Keratinocyte (primary cell): Measurements from ENCODE around the gene HOXD11. TPM values are rescaled to one million over a fixed set of nuclear protein-coding genes. Genes with fewer than 3 reads are reported as not detected.

Experiments
- DNase-seq: peaks from one replicate; pipeline ENCODE4 v3.0.0-alpha.2; 2011; ENCODE audit warnings: low read depth, missing footprints, low spot score
- FAIRE-seq: peaks from 2 replicates; lab custom pipeline; 2011; peaks lifted over from hg19 to GRCh38; lab: Jason Lieb, UNC
- H2AFZ ChIP-seq: 2 replicates; pipeline ENCODE4 v1.6.0; 2012; ENCODE audit warnings: low read length, control low read depth, inconsistent platforms; ENCODE audit not compliant: control insufficient read depth
- H3K27ac ChIP-seq: 2 replicates; pipeline ENCODE4 v1.5.1; 2011; ENCODE audit warnings: low read length; ENCODE audit not compliant: control insufficient read depth, insufficient read depth
- H3K27me3 ChIP-seq: 3 replicates; pipeline ENCODE4 v1.6.0; 2011; ENCODE audit warnings: low read length; ENCODE audit not compliant: control insufficient read depth, insufficient read depth; ENCODE audit errors: extremely low read depth
- H3K36me3 ChIP-seq, 2 experiments: 2 replicates in 1 of 2; 3 replicates in 1 of 2; pipeline ENCODE4 v1.5.1; 2011; ENCODE audit warnings: low read length in 2 of 2, mild to moderate bottlenecking in 1 of 2; ENCODE audit not compliant: control insufficient read depth in 2 of 2, insufficient read depth in 2 of 2; ENCODE audit errors: extremely low read depth in 1 of 2
- H3K4me1 ChIP-seq: 3 replicates; pipeline ENCODE4 v1.5.1; 2011; ENCODE audit warnings: low read length; ENCODE audit not compliant: control insufficient read depth, insufficient read depth; ENCODE audit errors: extremely low read depth
- H3K4me2 ChIP-seq: 3 replicates; pipeline ENCODE4 v1.6.0; 2011; ENCODE audit warnings: low read depth, low read length; ENCODE audit not compliant: control insufficient read depth, insufficient read depth; ENCODE audit errors: extremely low read depth
- H3K4me3 ChIP-seq, 3 experiments: fragments of 200-600 bp in 1 of 3; sonication (generic) in 1 of 3; 2 replicates in 2 of 3; 3 replicates in 1 of 3; pipeline ENCODE4 v1.5.1; 2011 to 2016; ENCODE audit warnings: low read length in 3 of 3, mild to moderate bottlenecking in 3 of 3, control low read depth in 2 of 3, inconsistent platforms in 1 of 3, low read depth in 1 of 3, mixed read lengths in 1 of 3, mixed run types in 1 of 3, moderate library complexity in 1 of 3; ENCODE audit not compliant: control insufficient read depth in 2 of 3, insufficient read depth in 2 of 3; ENCODE audit errors: extremely low read depth in 1 of 3
- H3K79me2 ChIP-seq: 2 replicates; pipeline ENCODE4 v1.6.0; 2012; ENCODE audit warnings: low read length; ENCODE audit not compliant: control insufficient read depth, insufficient read depth
- H3K9ac ChIP-seq: 3 replicates; pipeline ENCODE4 v1.6.0; 2011; ENCODE audit warnings: low read length; ENCODE audit not compliant: control insufficient read depth, insufficient read depth; ENCODE audit errors: extremely low read depth
- H3K9me1 ChIP-seq: 3 replicates; pipeline ENCODE4 v1.6.0; 2011; ENCODE audit warnings: low read length; ENCODE audit not compliant: control insufficient read depth, insufficient read depth; ENCODE audit errors: extremely low read depth
- H3K9me3 ChIP-seq: 2 replicates; pipeline ENCODE4 v1.5.1; 2012; ENCODE audit warnings: low read depth, low read length; ENCODE audit not compliant: control insufficient read depth
- H4K20me1 ChIP-seq: 3 replicates; pipeline ENCODE4 v1.6.0; 2011; ENCODE audit warnings: low read length; ENCODE audit not compliant: control insufficient read depth, insufficient read depth; ENCODE audit errors: extremely low read depth
- CTCF ChIP-seq, 3 experiments: IDR thresholded peaks in 1 of 3; conservative IDR thresholded peaks in 1 of 3; optimal IDR thresholded peaks in 1 of 3; 2 replicates in 2 of 3; 3 replicates in 1 of 3; pipeline versions ENCODE3 to v1.5.1; 2011; ENCODE audit warnings: low read length in 3 of 3, mild to moderate bottlenecking in 3 of 3, moderate library complexity in 2 of 3, control low read depth in 1 of 3, inconsistent platforms in 1 of 3; ENCODE audit not compliant: insufficient read depth in 2 of 3; ENCODE audit errors: extremely low read depth in 1 of 3
- EZH2 ChIP-seq: IDR thresholded peaks from one replicate; pipeline ENCODE4 v1.6.1; 2012; ENCODE audit warnings: inconsistent platforms, mild to moderate bottlenecking, low read length, moderate library complexity
- dilution Hi-C: fragments of 300-500 bp; cut with MboI; formaldehyde crosslinking; loops from one replicate; pipeline ENCODE4 v1.7.0; 2020; ENCODE audit warnings: low sequenced_read_pairs; ENCODE audit not compliant: extremely low pct_ligation_motif_present
- polyA plus RNA-seq, 5 experiments: library from polyadenylated mRNA; depleted of rRNA in 3 of 5; stranded (reverse) in 3 of 5; stranded (forward) in 1 of 5; unstranded in 1 of 5; fragments of >200 nt; gene quantifications; 1 replicate in 1 of 5; 2 replicates in 3 of 5; 3 replicates in 1 of 5; pipeline versions ENCODE4 v1.2.1 to v1.2.3, GENCODE V29; 2011 to 2012; ENCODE audit warnings: missing spikeins in 2 of 5, low read depth in 1 of 5, low replicate concordance in 1 of 5

HOXD11 gene
- polyA plus RNA-seq, 1 donor (not counting 4 experiments of a cell fraction or from before 2014, with no cell fraction given) = not detected

DNA sequence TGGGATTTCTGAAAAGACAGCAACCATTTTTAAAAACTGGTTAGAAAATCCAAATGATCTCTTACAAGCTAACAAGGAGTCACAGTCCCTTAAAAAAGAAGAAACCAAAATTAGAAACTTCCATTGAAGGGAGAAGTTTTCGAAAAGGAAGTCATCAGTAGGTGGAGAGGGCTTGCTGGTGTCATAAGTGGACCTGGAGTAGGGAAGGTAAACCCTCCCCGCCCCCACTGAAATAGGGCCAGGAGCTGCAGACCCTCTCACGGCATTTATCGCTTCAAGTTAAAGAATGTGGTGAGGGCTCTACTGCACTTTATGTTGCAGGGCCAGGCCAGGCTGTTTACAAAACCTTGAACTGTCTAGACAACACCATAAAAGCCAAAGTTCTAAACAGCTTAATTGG lies 2.9 kb downstream of the HOXD11 start:
- no peaks in the 10 kb centered on the region for H3K79me2 ChIP-seq
- H3K9me3 ChIP-seq = no peaks in the 10 kb centered on the region
- no peak overlapping the region for H3K4me2 ChIP-seq
- no peak for TF ChIP-seq CTCF (optimal IDR thresholded peaks at IDR 0.05 in 1 of 3, IDR thresholded peaks at IDR 0.05 in 1 of 3, conservative IDR thresholded peaks at IDR 0.05 in 1 of 3; ENCODE audit: extremely low read depth in 1 of 3, insufficient read depth in 2 of 3, low read length in 3 of 3)
- DNase-seq (no peak), FAIRE-seq (no peak)
- peaks cover 95% of the 10 kb centered on the region for H3K27me3 ChIP-seq
- peaks cover 2% of the 10 kb centered on the region for H3K4me1 ChIP-seq
- H2AFZ ChIP-seq = no peak overlapping the region
- H3K27ac ChIP-seq = no peak overlapping the region
- H3K9ac ChIP-seq = no peak overlapping the region
- H3K9me1 ChIP-seq = no peaks in the 10 kb centered on the region
- H3K4me3 ChIP-seq = no peak overlapping the region
- H4K20me1 ChIP-seq = peaks cover 2% of the 10 kb centered on the region
- H3K36me3 ChIP-seq = no peaks in the 10 kb centered on the region
- dilution Hi-C loops = no loop called here

- H3K27ac ChIP-seq = no peak overlapping the region
- no peak for DNase-seq
- H3K4me1 ChIP-seq = peaks cover 2% of the 10 kb centered on the region
- H3K9me3 ChIP-seq = no peaks in the 10 kb centered on the region
- dilution Hi-C loops = no loop called here
- H3K9ac ChIP-seq = no peak overlapping the region
- TF ChIP-seq CTCF (optimal IDR thresholded peaks at IDR 0.05 in 1 of 3, IDR thresholded peaks at IDR 0.05 in 1 of 3, conservative IDR thresholded peaks at IDR 0.05 in 1 of 3; ENCODE audit: extremely low read depth in 1 of 3, insufficient read depth in 2 of 3, low read length in 3 of 3) (no peak), EZH2 (peak; percentile 2)
- no peak overlapping the region for H3K4me3 ChIP-seq
- H3K36me3 ChIP-seq = no peaks in the 10 kb centered on the region
- peaks cover 95% of the 10 kb centered on the region for H3K27me3 ChIP-seq
- H3K9me1 ChIP-seq = no peaks in the 10 kb centered on the region
- H3K79me2 ChIP-seq = no peaks in the 10 kb centered on the region
- FAIRE-seq = no peak
- H2AFZ ChIP-seq = no peak overlapping the region
- peaks cover 2% of the 10 kb centered on the region for H4K20me1 ChIP-seq
- H3K4me2 ChIP-seq = no peak overlapping the region
Measured at GRCh38 chr2:176110415-176111308, 3.6 kb downstream of the HOXD11 start.
